HG03469 (cell line): ENCODE data around the gene ANKS4B.
"Not testable (repeated sequence)": the region's sequence is repeated elsewhere in the genome, so short reads cannot be mapped to it uniquely, and the experiment has no call there.

Source experiments
- ATAC-seq: cut with Tn5 transposase; IDR thresholded peaks from one replicate; pipeline ENCODE4 v1.9.1; 2021; ENCODE audit warnings: mild to moderate bottlenecking, moderate library complexity, moderate number of reproducible peaks; ENCODE audit not compliant: unreplicated experiment

The ANKS4B gene

DNA sequence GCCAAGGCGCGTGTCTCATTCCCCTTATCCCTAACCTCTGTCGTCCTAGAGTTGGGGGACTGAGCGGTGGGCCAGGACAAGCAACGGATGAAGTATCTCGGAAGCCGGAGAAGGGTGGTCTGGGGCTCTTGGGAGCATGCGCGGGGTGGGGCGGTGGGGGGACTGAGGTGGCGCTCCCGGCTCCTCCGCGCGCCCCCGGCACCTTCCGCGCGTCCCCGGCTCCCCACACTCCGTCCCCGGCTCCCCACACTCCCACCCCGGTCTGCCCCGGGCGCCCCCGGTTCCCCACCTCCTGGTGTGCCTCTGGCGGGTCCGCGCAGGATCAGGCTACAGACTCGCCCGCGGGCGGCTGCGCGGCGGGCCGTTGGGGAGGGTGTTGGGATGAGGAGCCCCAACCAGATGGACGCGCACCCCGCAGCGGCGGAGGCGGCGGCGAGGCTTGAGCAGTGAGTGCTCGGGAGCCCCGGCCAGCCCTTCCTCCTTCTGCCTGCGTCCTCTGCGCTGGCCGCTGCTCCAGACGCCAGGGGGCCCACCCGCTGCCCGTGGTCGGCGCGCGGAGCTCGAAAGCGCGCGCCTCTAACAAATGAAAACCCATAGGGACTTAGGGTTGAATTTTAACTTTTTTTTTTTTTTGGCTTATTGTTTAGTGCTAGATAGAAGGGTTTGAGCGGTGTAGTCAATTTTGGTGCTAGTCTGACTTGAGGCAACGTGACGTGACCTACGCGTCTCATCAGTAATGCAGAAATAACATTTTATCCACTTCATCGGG, 50.2 kb downstream of the ANKS4B start:
- ATAC-seq = no peak

GRCh38 chr16:21284414-21284813, 50.9 kb downstream of the ANKS4B start:
- ATAC-seq = no peak

DNA sequence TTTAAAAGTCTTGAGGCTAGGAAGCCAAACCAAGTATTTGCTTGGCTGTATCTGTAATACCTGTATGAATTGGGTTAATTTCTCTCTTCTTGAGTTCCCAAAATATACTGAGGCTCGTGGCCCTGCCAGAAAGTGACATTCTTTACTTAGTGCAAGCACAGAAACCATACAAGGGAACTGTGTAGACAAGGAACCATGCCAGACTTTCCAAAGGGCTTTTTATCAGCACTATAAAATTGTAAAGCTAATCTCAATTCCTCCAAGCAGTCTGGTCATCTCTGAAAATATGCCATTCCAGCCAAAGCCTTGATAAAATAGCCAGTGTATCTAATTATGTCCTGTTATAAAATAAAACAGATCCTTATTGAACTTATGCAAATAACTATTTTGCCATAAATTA, 51.8 kb downstream of the ANKS4B start:
- ATAC-seq = no peak

DNA sequence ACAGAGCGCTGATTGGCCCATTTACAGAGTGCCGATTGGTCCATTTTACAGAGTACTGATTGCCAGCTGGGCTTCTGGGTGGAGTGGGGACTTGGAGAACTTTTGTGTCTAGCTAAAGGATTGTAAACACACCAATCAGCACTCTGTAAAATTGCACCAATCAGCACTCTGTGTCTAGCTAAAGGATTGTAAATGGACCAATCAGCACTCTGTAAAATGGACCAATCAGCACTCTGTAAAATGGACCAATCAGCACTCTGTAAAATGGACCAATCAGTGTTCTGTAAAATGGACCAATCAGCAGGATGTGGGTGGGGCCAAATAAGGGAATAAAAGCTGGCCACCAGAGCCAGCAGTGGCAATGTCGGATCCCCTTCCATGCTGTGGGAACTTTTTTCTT, 56.3 kb downstream of the ANKS4B start:
- ATAC-seq = not testable (repeated sequence)

DNA sequence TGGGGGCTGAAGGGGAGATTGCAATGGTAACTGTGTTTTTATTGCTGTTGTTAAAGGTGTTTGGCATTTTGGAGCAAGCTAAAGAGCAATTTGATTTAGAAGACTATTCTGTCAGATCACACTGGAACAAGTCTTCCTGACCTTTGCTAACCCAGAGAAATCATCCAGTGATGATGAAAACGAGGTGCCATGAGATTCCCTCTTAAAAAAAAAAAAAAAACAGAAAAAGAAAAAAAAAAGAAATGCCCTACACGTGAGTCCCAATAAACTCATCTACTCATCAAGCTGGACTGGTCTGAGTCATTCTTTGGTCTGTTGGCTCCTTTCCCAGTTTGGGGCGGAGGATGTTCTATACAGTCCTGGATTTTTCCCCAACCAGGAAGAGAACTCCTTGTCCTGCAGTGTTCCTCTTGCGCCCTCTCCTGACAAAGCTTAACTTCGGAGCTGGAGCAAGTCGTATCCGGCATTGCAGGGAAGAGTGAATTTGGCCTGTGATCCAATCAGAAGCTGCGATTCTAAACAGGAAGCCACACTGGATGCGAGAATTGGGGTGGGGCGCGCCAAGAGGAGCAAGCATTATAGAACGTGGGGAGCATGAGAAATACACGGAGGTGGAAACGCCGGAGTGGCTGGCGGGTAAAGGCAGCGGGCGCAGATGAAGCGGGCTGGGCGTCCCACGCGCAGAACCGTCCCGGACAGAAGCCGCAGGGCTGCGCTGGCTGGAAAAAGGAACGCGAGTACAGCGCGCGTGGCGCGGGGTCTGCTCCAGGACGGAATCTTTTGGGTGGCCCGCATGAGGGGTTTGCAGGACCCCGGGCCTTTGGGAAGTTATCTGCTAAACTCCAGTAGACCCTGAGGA, 67.0 kb downstream of the ANKS4B start:
- ATAC-seq = no peak

- no peak for ATAC-seq
These were observed 67.8 kb downstream of the ANKS4B start for GRCh38 chr16:21301168-21301894.

DNA sequence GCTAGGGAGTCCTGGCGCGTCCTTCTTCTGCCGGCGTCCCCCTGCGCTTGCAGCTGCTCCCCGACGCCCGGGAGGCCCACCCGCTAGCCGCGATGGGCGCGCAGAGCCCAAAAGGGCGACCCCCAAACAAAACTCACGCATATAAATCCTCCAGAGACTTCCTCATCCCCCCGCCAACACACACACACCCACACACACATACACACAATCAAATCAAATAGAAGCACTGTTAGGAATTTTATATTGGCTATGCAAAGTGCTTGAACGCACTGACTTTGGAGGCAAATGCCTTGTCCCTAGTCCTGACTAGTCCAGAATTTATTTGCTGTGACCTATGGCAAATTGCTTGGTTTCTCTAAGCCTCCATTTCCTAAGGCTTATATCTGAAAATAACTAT, 68.4 kb downstream of the ANKS4B start:
- ATAC-seq = no peak

- no peak for ATAC-seq
These were observed 69.0 kb downstream of the ANKS4B start for GRCh38 chr16:21302454-21302853.

GRCh38 chr16:21302898-21303528, 69.5 kb downstream of the ANKS4B start:
- no peak for ATAC-seq
